Stimulated activated CD8-positive, alpha-beta memory T cell treated with anti-CD3 and anti-CD28 coated beads, Interleukin-7, amount 100 ng/mL, for 48 hours (primary cell): ENCODE measurements around the gene TBL1XR1.
"Not testable (repeated sequence)": the region's sequence is repeated elsewhere in the genome, so short reads cannot be mapped to it uniquely, and the experiment has no call there.

ENCODE experiments used
- DNase-seq, 2 donors: peaks; one replicate each; pipeline ENCODE4 v3.0.0-alpha.2; 2020; ENCODE audit warnings: low read depth in 1 of 2; ENCODE audit errors: extremely low read depth in 1 of 2

Gene TBL1XR1

DNA sequence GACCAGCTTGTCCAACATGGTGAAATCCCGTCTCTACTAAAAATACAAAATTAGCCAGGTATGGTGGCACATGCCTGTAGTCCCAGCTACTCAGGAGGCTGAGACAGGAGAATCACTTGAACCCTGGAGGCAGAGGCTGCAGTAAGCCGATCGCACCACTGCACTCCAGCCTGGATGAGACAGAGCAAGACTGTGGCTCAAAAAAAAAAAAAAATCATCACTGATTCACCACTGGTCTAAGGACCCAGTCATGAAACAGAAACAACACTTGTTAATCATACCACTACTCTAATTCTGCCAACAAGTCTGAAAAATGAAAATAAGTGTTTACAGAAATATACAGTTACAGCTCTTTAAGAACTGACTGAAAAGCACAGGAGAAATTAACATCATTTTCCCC, 12.7 kb downstream of the TBL1XR1 start:
- DNase-seq, result not testable (repeated sequence)

DNA sequence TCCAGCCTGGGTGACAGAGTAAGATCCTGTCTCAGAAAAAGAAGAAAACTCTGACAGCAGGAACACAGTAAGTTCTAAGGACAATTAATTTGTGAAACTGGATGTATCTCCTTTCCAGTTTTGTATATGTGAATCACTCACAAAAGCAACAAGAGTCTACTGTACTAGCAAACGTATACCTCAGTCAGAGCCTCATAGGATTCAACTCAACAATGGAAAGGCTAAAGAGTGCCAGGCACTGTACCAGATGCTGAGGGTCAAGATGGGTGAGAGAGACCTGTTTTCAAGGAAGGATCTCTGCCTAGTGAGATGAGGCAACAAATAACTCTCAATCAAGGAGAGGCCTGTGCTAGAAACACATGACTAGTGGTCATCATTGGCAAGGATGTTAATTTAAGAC, 14.9 kb downstream of the TBL1XR1 start:
- no peak for DNase-seq

DNA sequence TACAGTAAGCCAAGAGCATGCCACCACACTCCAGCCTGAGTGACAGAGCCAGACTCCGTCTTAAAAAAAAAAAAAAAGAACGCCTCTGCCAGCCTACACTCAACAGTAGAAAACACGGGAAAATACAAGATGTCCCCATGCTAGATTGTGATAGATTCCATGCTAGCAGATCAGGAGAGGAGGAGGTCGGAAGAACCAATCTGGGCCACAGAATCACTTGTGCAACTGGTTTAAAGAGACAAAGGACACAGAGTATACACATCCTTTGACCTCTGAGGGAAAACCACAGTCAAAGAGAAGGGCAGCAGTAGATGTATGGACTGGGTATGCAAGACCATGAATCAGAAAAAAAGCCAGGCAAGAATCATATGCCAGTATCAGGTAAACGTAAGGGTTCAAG, 15.9 kb downstream of the TBL1XR1 start:
- no peak for DNase-seq

DNA sequence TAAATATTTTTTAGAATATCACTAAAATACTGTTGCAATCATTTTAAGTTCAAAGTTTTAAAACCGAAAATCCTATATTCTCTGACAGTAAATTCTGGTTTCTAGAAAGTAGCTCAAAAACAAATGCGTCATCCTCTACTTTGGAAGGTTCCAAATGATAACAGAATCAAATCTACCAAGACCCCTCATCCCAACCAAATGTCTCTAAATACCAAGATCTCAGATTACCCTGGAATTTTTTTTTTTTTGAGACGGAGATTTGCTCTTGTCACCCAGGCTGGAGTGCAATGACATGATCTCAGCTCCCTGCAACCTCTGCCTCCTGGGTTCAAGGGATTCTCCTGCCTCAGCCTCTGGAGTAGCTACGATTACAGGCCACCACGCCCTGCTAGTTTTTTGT, 16.8 kb downstream of the TBL1XR1 start:
- DNase-seq, result no peak

DNA sequence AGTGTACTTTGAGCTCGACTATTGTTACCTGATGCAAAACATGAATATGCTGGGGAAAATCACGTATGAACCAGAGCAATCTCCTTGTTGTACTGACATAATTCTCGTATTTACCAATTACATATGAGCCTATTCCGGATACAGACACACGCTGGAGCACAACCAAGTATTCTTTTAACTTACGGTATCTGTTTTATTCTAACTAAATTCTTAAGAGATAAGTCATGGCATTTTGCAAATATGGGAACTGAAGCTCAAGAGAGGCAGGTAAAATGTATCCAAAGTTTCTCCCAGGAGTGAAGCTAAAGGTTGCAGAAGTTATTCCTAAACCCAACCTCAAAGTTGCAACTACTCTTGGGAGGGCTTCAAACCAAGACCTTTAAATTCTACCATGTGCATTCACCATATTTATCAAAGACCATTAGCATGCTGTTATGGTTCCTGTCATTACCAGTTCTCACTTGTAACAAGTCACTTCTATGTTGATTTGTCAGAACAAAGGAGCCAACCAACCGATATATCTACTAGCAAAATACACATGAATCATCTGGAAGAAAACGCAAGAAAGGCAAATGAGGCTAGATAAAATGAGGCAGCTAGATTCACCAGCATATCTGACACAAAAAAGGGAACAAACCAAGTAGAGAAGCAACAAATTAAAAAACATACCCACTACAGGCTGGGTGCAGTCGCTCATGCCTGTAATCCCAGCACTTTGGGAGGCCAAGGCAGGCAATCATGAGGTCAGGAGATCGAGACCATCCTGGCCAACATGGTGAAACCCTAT, 17.8 kb downstream of the TBL1XR1 start:
- no peak for DNase-seq

DNA sequence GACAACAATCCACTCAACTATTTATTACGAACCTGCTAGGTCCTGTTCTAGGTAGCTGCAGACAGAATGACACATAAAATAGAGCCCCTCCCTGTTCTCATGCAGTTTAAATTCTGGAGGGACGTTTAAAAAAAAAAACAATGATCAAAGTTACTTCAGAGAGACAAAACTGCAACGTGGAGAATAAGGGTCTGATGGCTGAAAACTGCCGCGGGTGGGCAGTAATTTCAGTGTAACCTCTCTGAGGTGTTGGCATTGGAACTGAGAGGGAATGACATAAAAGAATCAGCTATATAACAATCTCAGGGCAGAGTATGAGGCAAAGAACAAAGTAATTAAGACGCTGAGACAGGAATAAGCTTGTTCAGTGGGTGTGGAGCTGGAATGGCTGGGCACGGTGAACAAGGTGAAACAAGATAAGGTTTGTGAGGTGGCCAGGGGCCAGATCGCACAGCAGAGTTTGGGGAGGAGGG, 19.5 kb downstream of the TBL1XR1 start:
- DNase-seq, result no peak

DNA sequence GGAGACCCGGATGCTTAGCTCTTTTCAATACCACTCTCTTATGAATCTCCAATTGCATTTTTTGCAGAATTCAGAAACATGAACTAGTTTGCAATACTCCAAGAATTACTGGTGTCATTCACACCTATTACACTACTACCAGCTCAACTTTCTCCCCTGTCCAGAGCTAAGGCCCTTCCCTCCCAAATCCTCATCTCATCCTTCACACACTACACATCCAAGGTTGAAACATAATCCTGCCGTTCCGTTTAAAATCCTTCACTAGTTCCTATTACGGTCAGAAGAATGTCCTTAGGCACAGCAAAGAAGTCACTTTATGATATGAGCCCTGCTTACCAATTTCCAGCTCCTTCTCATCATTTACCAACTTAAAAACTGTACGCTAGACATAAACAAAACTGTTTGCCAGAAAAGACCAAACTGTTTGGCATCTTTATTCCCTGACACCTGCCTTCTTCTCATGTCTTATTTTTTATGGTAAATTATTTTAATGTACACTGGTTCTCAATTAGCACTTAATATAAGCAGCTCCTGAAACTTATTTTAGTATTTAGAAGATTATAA, 22.6 kb downstream of the TBL1XR1 start:
- no peak for DNase-seq

DNA sequence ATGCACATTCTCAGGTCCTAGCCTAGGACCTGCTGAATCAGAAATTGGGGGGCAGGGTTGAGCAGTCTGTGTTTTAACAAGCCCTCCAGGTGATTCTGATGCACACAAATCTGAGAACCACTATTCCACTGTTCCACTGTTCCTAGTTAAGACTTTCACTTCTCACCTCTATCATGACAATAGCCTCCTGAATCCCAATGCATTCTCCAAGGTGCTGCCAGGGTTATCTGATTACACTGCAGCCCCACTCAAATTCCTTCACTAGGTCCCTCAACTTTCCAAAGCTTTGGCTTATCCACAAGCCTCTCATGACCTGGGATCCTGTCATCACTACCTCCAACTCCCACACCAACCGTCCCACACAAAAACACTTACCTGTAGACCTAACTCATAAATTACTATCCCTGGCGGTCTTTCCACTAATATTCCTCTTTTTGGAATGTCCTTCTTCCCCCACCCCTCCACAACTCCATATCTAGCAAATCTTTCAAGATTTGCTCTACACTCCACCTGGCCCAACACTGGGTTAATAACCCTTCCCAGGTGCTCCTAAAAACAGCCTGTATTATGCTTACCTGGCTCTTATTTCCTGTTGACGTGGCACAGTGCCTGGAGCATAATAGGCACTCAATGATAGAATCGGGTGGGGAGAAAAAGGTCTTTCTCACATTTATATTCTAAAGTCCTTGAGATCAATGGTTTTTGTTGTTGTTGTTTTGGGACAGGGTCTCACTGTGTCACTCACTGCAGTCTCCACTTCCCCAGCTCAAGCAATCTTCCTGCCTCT, 27.2 kb downstream of the TBL1XR1 start:
- no peak for DNase-seq

DNA sequence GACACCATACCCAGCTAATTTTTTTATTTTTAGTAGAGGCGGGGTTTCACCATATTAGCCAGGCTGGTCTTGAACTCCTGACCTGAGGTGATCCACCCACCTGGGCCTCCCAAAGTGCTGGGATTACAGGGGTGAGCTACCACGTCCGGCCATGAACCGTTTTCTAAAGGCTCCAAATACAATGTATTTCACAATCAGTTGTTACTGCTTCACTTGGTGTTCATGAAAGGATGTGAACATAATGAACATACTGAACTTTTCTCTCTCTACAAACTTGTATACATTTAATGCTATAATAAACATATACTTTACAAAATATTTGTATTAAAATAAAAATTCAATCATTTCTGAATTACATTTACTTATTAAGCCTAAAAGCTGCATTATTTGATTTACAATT, 28.9 kb downstream of the TBL1XR1 start:
- DNase-seq, result no peak

DNA sequence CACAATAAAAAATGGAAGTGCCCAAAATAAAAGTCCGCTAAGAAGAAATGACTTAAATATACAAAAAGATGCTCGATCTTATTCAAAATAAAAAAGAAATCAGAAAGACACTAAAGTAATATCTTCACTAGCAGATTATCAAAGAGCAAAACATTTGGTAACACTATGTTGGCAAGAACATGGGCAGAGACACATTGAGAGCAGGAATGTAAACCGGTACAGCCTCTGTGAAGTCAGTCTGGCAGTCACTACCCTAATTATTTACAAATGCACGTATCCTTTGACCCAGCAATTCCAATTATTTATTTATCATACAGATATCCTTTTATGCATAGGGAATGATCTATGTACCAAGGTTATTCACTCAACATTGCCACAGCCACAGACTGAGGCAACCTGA, 34.5 kb downstream of the TBL1XR1 start:
- DNase-seq, result no peak

DNA sequence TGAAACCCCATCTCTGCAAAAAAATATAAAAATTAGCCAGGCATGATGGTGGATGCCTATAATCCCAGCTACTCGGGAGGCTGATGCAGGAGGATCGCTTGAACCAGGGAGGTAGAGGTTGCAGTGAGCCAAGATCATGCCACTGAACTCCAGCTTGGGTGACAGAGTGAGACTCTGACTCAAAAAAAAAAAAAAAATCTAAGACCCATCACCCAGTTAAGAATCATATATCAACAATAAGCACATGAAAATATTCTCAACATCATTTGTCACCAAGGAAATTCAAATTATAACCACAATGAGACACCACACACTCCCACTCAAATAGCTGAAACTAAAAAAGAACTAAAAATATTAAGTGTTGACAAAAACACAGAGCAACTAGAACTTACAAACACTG, 35.7 kb downstream of the TBL1XR1 start:
- DNase-seq, result not testable (repeated sequence)

DNA sequence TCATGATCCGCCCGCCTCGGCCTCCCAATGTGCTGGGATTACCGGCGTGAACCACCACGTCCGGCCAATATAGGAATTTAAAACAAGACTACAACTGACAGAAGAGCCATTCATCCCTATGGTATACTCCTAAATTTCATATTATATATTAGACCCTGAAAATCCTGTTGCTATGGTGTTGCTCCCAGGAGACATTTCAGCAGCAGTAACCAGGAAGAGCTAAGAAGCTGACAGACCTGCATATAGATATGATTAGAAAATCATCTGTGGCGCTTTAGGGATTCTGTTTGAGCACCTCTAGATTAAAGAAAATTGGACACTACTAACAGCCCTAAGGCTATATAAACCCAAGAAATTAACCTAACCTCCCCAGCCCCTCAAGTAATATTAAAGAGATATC, 38.8 kb downstream of the TBL1XR1 start:
- no peak for DNase-seq

DNA sequence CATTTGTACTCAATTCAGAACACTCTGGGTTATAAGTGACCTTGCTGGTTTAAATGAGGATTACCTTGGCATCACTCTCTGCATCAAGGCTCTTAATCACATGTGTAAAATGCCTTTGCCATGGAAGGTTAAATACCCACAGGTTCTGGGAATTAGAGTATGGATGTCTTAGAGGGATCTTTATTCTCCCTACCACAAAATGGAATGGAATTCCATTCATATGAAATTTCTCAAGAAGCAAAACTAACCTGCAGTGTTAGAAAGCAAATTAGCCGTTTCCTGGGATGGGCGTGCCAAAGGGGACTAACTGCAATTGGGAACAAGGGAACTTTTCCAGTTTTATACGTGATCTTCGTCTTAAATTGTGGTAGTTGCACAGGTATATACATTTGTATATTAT, 39.8 kb downstream of the TBL1XR1 start:
- DNase-seq, result no peak

DNA sequence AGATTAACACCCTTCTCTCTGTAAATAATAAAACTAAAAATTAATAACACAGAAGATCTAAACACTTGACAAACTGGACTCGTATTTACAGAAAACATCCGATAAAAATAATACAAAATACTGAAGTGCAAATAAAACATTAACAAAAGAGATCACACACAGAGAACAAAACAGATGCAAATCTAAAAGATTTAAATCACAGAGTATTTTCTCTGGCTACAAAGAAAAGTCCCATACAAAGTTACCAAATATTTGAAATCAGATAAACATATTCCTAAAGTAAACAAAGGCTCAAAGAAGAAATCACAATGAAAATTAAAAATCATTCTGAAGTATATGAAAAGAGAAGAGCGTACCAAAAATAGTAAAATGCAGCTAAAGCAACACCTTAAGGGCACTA, 42.5 kb downstream of the TBL1XR1 start:
- DNase-seq, result no peak

DNA sequence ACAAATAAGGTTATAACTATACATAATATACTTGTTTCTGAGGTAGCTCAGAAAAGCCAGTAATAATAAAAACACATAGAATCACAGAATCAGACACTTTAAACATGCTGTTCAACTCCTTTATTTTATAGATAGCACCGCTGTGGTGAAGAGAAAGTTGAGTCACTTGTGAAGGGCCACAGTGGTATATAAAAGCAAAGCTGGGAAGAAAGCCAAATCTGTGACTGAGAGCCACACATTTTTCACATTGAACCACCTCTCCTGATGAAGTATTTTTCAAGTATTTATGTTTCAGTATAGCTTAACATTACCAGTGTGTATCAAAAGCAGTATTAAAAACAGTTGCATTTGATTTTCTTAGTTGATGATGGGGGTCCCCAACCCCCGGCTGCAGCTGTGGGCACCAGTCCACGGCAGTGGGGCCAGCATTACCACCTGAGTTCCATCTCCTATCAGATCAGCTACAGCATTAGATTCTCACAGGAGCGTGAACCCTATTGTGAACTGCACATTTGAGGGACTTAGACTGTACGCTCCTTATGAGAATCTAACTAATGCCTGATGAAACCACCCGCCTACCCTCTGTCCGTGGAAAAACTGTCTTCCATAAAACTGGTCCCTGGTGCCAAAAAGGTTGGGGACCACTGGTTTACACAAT, 46.2 kb downstream of the TBL1XR1 start:
- peak in 1 of 2 donors; percentile 12 for DNase-seq

DNA sequence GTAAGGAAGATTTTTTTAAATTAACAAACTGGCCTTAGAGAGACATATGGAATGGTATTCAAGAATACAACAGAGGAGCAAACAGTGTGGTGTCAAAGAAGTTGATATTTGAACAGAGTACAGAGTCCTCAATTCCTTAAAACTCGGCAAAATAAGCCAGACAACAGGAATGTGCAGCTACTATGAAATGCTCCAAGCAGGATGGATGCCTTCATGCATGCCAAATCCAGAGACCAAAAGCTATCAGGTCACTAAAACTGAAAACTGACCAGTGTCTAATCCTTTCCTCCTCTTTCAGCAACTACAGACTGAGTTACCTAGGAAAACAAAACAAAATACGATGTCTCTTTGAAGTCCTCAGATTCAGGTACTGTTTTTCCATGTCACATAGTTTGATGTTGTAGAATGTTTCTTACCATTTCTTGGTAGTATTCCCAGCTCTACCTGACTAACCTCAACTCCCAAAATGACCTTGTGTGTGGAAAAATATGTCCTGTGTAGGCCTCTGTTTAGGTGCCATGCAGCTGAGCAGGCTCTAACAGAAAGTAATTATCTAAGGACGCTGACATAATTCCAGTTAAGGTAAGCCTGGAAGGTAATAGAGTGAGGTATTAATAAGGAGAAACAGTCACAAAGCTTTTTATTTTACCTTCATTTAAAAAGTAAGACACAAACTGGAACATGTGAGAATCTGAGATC, 46.9 kb downstream of the TBL1XR1 start:
- DNase-seq, result no peak

DNA sequence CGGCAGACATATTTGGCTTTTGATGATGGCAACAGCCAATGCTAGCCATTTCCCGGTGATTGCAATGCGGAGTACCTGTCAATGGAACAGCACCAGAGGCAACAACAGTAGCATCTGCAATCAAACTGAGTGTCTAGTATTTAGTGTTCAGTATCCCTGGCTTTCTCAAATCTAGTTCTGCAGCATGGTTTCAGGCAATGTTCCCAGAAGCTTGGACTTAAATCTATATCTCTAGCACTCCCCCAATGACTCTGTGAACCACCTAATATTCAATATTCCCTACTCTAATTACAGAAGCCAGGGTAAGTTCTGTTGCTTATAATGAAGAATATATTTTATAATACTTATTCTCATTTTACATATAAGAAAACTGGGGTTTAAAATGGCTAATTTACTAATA, 48.2 kb downstream of the TBL1XR1 start:
- no peak for DNase-seq

DNA sequence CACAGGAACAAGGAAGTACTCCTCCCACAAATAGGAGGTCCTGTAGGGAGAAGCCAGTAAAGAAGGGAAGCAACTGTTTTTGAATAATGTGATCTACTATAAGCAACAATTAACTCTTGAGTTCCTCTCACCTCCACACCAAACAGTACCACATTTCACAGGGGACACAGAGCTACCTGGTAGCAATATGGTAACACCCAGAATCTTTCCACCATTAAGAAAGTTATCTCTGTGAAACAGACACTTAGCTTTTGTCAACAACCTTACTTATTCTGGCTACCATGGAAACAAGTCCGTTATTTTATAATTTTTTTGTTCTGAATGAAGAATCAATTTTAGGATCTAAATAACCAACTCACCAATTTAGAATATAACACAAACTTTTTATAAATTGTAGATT, 49.5 kb downstream of the TBL1XR1 start:
- no peak for DNase-seq

DNA sequence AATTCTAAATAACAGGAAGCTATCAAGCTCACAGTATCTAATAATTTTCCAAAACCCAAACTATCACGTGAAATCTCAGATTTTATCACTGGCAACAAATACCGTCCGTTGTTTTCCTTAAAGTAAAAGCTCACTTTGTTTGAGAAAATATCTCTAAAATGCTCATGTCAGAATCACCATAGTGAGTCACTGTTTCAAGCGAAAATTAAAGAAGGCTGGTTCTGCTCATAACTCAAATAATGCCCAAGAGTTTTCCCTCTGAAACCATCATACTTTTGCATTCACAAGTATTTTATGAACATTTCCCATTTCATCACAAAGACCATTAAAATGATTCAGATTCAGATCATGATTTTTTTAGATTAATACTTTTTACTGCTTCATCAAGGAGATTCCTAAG, 50.6 kb downstream of the TBL1XR1 start:
- DNase-seq, result no peak

DNA sequence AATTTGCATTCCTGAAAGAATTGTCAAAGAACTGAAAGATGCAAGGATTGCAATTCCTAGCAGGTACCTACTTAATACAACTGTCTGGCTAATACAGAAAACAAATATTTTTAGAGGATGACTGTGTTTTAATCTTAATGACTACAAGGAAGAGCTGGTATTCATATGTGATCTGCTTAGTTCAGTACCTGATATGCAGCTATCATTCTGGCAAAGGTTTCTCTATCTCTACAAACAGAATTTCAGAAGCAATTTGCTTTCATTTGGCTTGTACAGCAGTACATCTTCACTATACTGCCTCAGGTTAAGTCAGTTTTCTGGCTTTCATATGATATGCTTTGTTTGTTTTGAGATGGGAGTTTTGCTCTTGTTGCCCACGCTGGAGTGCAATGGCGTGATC, 51.3 kb downstream of the TBL1XR1 start:
- no peak for DNase-seq

DNA sequence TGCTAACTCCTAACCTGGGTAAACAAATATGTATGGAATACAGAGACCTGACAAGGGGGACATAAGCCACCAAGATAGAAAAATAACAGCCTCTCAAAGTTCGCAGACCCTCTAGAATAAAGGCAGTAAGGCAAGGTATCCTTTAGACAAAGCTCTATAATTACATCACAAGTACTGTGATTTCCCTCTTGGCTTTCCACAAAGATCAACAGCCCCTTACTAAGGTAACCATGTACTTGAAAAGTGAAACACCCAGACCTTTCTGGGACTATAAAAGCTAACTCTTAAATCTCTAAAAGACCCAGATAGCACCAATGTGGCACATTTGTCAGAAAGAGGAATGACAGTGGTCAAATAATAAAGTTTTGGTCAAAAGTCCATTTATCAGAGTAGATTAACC, 51.9 kb downstream of the TBL1XR1 start:
- DNase-seq, result no peak
